Retinal pigment epithelial cell (primary cell): ENCODE measurements around the gene ITGA7.
A peak's percentile ranks its signal among the peaks of the same experiment; 100 is the strongest.

Experiments used
- DNase-seq: peaks from one replicate; pipeline ENCODE4 v3.0.0-alpha.2; 2010; ENCODE audit warnings: low read depth
- H3K4me3 ChIP-seq: 2 replicates; pipeline ENCODE4 v1.5.1; 2011; ENCODE audit warnings: mild to moderate bottlenecking, low read length, control low read depth, moderate library complexity
- TF ChIP-seq, protein P1 (sequence below): conservative IDR thresholded peaks from 2 replicates; pipeline ENCODE4 v1.5.1; 2011; ENCODE audit warnings: low read depth, low read length, control low read depth, inconsistent platforms

The ITGA7 gene

DNA sequence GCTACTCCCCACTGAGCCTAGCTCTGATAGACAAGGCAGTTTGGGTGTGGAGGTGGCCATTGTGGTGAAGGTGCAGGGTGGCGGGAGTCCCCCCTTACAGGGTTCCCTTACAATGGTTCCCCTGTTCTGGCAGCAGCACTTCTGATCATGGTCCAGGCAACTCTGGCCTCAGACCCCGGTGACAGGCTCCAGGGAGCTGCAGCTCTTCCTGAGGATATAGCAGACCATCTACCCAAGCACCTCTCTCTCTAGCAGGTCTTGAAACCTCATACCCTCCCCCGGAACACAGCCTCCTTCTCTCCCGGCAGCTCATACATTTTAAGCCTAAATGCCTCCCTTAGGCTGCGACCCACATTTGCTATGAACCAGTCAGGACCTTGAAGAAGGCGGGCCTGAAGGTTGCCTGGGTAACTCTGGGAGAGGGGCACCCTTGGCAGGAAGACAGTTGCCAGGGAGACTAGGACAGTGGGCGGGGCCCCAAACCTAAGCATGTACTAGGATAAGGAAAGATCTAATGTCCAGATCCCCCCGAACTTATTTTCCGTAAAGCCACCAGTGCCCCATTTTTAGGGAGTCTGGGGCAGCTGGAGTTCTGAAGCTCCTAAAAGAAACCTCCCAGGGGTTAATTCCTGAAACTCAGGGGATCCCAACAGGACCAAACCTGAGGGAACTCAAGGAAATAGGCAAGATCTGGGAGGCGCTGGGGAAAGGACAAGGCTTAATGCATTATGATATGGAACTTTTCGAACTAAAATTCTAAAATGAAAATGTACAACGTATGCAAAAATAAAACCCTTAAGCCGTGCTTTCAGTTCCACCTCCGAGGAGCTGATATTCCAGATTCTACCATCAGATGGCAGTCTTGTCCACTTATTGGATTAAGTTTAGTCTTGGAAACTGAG, 30.7 kb upstream of the ITGA7 start:
- peak overlapping the region; percentile 85 for H3K4me3 ChIP-seq
- no peak for DNase-seq
- TF ChIP-seq, protein P1, sequence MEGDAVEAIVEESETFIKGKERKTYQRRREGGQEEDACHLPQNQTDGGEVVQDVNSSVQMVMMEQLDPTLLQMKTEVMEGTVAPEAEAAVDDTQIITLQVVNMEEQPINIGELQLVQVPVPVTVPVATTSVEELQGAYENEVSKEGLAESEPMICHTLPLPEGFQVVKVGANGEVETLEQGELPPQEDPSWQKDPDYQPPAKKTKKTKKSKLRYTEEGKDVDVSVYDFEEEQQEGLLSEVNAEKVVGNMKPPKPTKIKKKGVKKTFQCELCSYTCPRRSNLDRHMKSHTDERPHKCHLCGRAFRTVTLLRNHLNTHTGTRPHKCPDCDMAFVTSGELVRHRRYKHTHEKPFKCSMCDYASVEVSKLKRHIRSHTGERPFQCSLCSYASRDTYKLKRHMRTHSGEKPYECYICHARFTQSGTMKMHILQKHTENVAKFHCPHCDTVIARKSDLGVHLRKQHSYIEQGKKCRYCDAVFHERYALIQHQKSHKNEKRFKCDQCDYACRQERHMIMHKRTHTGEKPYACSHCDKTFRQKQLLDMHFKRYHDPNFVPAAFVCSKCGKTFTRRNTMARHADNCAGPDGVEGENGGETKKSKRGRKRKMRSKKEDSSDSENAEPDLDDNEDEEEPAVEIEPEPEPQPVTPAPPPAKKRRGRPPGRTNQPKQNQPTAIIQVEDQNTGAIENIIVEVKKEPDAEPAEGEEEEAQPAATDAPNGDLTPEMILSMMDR, result peak; percentile 74

DNA sequence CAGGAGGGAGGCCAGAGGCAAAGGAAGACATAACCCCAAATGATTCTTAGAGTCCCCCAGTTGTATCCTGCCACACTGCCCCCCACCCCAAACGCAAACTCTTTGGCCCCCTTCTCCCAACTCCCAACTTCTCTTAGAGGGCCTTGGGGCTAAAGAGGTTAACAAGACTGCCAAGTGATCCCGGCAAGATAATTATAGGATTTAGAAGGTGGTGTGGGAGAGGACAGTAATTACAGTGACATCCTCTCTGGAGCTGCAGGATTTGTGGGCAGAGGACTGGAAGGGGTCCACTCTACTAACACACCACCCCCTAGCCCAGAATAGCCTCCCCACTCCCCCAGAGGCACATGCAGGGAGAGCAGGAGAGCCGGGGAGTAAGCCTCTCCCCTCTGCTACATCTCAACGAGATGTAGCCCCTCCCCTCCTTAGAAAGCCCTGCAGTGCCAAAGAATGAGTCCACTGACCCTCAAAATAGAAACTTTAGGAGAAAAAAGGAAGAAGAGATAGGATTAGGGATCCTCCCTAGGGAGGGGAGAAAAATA, 29.9 kb upstream of the ITGA7 start:
- DNase-seq, result no peak
- TF ChIP-seq, protein P1, result no peak
- peak overlapping the region; percentile 85 for H3K4me3 ChIP-seq

DNA sequence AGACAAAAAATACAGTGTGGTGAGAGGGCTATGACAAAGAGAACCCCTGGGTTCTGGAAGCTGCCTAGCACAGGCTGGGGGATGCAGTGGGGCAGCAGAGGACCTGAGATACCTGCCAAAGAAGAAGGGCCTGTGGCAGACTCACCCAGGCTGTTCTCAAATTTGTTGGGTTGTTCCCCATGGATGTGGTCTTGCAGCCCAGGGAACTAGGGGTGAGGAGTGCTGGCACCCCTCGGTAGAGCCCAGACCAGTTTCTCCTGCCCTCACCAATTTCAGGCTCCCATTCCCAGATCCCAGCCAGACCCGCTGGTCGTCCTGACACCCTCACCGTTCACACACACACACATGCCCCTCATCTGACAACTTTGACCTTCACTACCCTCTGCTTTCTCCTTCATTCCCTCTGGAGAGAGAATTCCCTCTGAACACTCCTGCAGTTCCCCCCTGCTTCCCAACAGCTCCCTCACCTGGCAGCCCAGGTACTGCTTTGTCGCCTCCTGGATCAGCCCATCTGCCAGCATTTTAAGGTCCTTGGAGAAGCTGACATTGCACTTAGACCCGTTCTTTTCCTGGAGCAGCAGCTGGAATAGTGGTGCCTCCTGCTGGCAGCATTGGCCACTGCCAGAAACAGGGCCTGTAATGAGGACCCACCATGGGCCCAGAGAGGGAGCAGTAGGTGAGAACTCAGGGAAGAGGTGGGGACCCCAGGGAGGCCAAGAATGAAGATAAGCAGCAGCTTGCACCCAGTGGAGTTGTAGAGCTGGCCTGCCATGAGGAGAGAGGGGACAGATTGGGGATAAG, 29.3 kb upstream of the ITGA7 start:
- no peak overlapping the region for H3K4me3 ChIP-seq
- TF ChIP-seq, protein P1, result peak; percentile 97
- DNase-seq, result no peak

DNA sequence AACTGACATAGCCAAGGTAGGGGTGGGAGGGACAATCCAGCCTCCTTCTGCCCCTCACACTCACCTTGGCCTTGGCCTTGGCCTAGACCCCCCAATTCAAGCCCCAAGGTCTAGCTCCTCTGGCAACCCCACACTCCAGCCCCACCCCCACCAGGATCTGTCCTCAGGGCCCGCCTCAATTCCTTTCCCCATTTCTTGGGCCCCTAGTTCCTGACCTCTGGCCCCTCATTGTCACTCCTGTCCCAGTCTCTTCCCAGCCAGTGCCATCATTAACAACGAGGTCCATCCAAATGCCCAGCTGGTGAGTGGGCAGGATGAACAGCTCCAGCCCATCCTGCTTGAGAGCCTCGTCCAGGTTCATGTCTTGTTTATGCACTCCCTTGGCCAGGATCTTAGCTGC, 28.4 kb upstream of the ITGA7 start:
- DNase-seq, result no peak
- TF ChIP-seq, protein P1, result no peak
- H3K4me3 ChIP-seq, result no peak overlapping the region

DNA sequence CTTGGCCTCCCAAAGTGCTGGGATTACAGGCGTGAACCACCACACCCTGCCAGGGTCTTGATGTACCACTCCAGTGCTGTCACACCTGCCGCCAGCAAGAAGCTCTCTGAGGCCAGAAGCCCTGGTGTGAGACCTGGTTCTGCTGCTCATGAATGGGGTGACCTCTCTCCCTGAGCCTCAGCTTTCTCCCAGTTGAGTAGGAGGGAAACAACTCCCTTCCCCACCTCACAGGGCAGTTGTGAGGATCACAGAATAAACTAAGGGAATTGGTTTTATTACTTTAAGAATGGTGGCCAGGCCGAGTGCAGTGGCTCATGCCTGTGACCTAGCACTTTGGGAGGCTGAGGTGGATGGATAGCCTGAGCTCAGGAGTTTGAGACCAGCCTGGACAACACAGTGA, 26.9 kb upstream of the ITGA7 start:
- TF ChIP-seq, protein P1, result no peak
- H3K4me3 ChIP-seq, result no peak overlapping the region
- DNase-seq, result no peak

DNA sequence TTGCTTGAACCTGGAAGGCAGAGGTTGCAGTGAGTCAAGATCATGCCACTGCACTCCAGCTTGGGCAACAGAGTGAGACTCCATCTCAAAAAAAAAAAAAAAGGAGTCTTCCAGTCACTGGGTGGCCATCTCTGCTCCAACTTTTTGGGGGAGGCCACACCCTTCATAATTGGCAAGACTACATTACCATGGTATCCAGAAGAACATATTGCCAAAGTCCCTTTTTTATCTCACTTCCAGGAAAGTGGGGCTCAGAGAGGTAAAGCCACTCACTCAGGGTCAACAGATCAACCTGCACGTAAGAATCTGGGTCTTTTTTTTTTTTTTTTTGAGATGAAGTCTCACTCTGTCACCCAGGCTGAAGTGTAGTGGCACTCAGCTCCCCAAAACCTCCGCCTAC, 26.2 kb upstream of the ITGA7 start:
- H3K4me3 ChIP-seq, result no peak overlapping the region
- DNase-seq, result no peak
- TF ChIP-seq, protein P1, result no peak
